ENCODE measurements around the gene DMRT3.

DMRT3 gene

GRCh38 chr9:962023-962422 is 14.4 kb upstream of the DMRT3 start:
- TF ChIP-seq YY1 (IDR thresholded peaks at IDR 0.05; ENCODE audit: insufficient read depth, insufficient read length) = no peak
- no peak for TF ChIP-seq SUZ12 (IDR thresholded peaks at IDR 0.05; ENCODE audit: extremely low read depth, insufficient read depth, insufficient read length)
- no peak for TF ChIP-seq ZNF274 (IDR thresholded peaks at IDR 0.05; ENCODE audit: low read depth, low read length)
- peaks cover 34% of the 10 kb centered on the region for H3K27me3 ChIP-seq (ENCODE audit: insufficient read depth, insufficient read length)
- no peak for DNase-seq (ENCODE audit: low read depth, low spot score)

GRCh38 chr9:965497-965896 is 11.0 kb upstream of the DMRT3 start:
- TF ChIP-seq ZNF274 (IDR thresholded peaks at IDR 0.05; ENCODE audit: low read depth, low read length) = no peak
- DNase-seq (ENCODE audit: low read depth, low spot score) = no peak
- Histone ChIP-seq H3K9me3 (ENCODE audit: insufficient read depth, low read length) (no peaks in the 10 kb centered on the region), H3K4me1 (ENCODE audit: insufficient read depth, insufficient read length) (peaks cover 4% of the 10 kb centered on the region), H3K27me3 (ENCODE audit: insufficient read depth, insufficient read length) (peaks cover 69% of the 10 kb centered on the region), H3K36me3 (ENCODE audit: insufficient read depth, insufficient read length, low read length) (no peaks in the 10 kb centered on the region), H3K4me3 (ENCODE audit: insufficient read length, low read depth) (no peak overlapping the region), H3K9ac (ENCODE audit: insufficient read length, low read depth) (no peak overlapping the region)

More at GRCh38 chr9:962023-962422, 14.4 kb upstream of the DMRT3 start:
- H3K4me3 ChIP-seq (ENCODE audit: insufficient read length, low read depth) = no peak overlapping the region
- H3K4me1 ChIP-seq (ENCODE audit: insufficient read depth, insufficient read length) = peaks cover 2% of the 10 kb centered on the region
- H3K9me3 ChIP-seq (ENCODE audit: insufficient read depth, low read length) = no peaks in the 10 kb centered on the region
- H3K9ac ChIP-seq (ENCODE audit: insufficient read length, low read depth) = no peak overlapping the region
- H3K36me3 ChIP-seq (ENCODE audit: insufficient read depth, insufficient read length, low read length) = no peaks in the 10 kb centered on the region

- peaks cover 74% of the 10 kb centered on the region for H3K27me3 ChIP-seq (ENCODE audit: insufficient read depth, insufficient read length)
Measured at GRCh38 chr9:966870-967269, 9.6 kb upstream of the DMRT3 start.

GRCh38 chr9:967436-967835 is 9.0 kb upstream of the DMRT3 start:
- DNase-seq (ENCODE audit: low read depth, low spot score) = no peak
- H3K27me3 ChIP-seq (ENCODE audit: insufficient read depth, insufficient read length) = peaks cover 77% of the 10 kb centered on the region
- no peaks in the 10 kb centered on the region for H3K9me3 ChIP-seq (ENCODE audit: insufficient read depth, low read length)
- TF ChIP-seq YY1 (IDR thresholded peaks at IDR 0.05; ENCODE audit: insufficient read depth, insufficient read length) = no peak
- no peak for TF ChIP-seq ZNF274 (IDR thresholded peaks at IDR 0.05; ENCODE audit: low read depth, low read length)
- no peak for TF ChIP-seq SUZ12 (IDR thresholded peaks at IDR 0.05; ENCODE audit: extremely low read depth, insufficient read depth, insufficient read length)
- no peaks in the 10 kb centered on the region for H3K36me3 ChIP-seq (ENCODE audit: insufficient read depth, insufficient read length, low read length)
- peaks cover 4% of the 10 kb centered on the region for H3K4me1 ChIP-seq (ENCODE audit: insufficient read depth, insufficient read length)
- no peak overlapping the region for H3K9ac ChIP-seq (ENCODE audit: insufficient read length, low read depth)
- H3K4me3 ChIP-seq (ENCODE audit: insufficient read length, low read depth) = no peak overlapping the region

More at GRCh38 chr9:966870-967269, 9.6 kb upstream of the DMRT3 start:
- H3K4me1 ChIP-seq (ENCODE audit: insufficient read depth, insufficient read length) = peaks cover 4% of the 10 kb centered on the region
- TF ChIP-seq ZNF274 (IDR thresholded peaks at IDR 0.05; ENCODE audit: low read depth, low read length) (no peak), YY1 (IDR thresholded peaks at IDR 0.05; ENCODE audit: insufficient read depth, insufficient read length) (no peak), SUZ12 (IDR thresholded peaks at IDR 0.05; ENCODE audit: extremely low read depth, insufficient read depth, insufficient read length) (no peak)
- no peak overlapping the region for H3K9ac ChIP-seq (ENCODE audit: insufficient read length, low read depth)
- no peaks in the 10 kb centered on the region for H3K36me3 ChIP-seq (ENCODE audit: insufficient read depth, insufficient read length, low read length)
- no peaks in the 10 kb centered on the region for H3K9me3 ChIP-seq (ENCODE audit: insufficient read depth, low read length)
- DNase-seq (ENCODE audit: low read depth, low spot score) = no peak
- H3K4me3 ChIP-seq (ENCODE audit: insufficient read length, low read depth) = no peak overlapping the region

GRCh38 chr9:967903-968641 is 8.4 kb upstream of the DMRT3 start:
- Histone ChIP-seq H3K9ac (ENCODE audit: insufficient read length, low read depth) (no peak overlapping the region), H3K36me3 (ENCODE audit: insufficient read depth, insufficient read length, low read length) (no peaks in the 10 kb centered on the region), H3K9me3 (ENCODE audit: insufficient read depth, low read length) (no peaks in the 10 kb centered on the region), H3K4me3 (ENCODE audit: insufficient read length, low read depth) (no peak overlapping the region), H3K4me1 (ENCODE audit: insufficient read depth, insufficient read length) (peaks cover 4% of the 10 kb centered on the region), H3K27me3 (ENCODE audit: insufficient read depth, insufficient read length) (peaks cover 84% of the 10 kb centered on the region)
- no peak for TF ChIP-seq YY1 (IDR thresholded peaks at IDR 0.05; ENCODE audit: insufficient read depth, insufficient read length)
- no peak for TF ChIP-seq ZNF274 (IDR thresholded peaks at IDR 0.05; ENCODE audit: low read depth, low read length)
- TF ChIP-seq SUZ12 (IDR thresholded peaks at IDR 0.05; ENCODE audit: extremely low read depth, insufficient read depth, insufficient read length) = no peak
- DNase-seq (ENCODE audit: low read depth, low spot score) = no peak

GRCh38 chr9:969310-970150 is 6.9 kb upstream of the DMRT3 start:
- Histone ChIP-seq H3K4me1 (ENCODE audit: insufficient read depth, insufficient read length) (peaks cover 7% of the 10 kb centered on the region), H3K27me3 (ENCODE audit: insufficient read depth, insufficient read length) (peaks cover 94% of the 10 kb centered on the region), H3K9ac (ENCODE audit: insufficient read length, low read depth) (peak overlapping the region; percentile 57), H3K9me3 (ENCODE audit: insufficient read depth, low read length) (no peaks in the 10 kb centered on the region), H3K36me3 (ENCODE audit: insufficient read depth, insufficient read length, low read length) (no peaks in the 10 kb centered on the region), H3K4me3 (ENCODE audit: insufficient read length, low read depth) (peak overlapping the region; percentile 25)
- no peak for DNase-seq (ENCODE audit: low read depth, low spot score)
- TF ChIP-seq SUZ12 (IDR thresholded peaks at IDR 0.05; ENCODE audit: extremely low read depth, insufficient read depth, insufficient read length) (peak; percentile 49), YY1 (IDR thresholded peaks at IDR 0.05; ENCODE audit: insufficient read depth, insufficient read length) (no peak), ZNF274 (IDR thresholded peaks at IDR 0.05; ENCODE audit: low read depth, low read length) (no peak)
